ENCODE measurements around the gene SLC19A1.

- TF ChIP-seq CTCF (IDR thresholded peaks at IDR 0.05 in 4 of 5, conservative IDR thresholded peaks at IDR 0.05 in 1 of 5) (no peak), POLR2A (IDR thresholded peaks at IDR 0.05) (no peak)
Observed at GRCh38 chr21:45575304-45575992, 33.2 kb upstream of the SLC19A1 start.
